ENCODE results near the gene CTBP1. TPM values are rescaled to one million over a fixed set of nuclear protein-coding genes. Genes with fewer than 3 reads are reported as not detected.

CTBP1 gene
- polyA plus RNA-seq, 1 donor (not counting 4 experiments of a cell fraction or from before 2014, with no cell fraction given) = 46.9 TPM

DNA sequence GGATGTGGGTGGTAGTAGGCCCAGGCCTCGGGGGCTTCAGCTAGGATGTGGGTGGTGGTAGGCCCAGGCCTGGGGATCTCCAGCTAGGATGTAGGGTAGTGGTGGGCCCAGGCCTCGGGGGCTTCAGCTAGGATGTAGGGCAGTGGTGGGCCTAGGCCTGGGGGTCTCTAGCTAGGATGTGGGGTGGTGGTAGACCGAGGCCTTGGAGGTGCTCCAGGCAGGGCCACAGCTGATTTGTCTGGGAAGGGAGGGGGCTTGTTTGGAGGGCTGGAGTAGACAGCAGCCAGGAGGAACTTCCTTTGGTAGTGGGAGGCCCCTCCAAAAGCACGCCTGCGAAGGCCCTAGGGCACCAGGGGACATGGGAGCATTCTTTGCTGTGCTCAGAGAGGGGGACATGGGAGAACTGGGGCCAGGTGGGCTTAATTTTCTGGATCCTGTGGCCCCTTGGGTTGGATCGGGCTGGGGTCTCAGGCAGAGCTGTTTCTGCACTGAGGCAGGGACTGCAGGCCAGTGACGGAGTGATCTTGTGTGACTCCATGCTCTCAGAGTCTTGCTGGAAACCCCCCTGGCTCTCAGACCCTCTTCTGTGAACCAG is 73.2 kb downstream of the CTBP1 start:
- dilution Hi-C loops (cut with MboI; ENCODE audit: extremely low pct_ligation_motif_present, low sequenced_read_pairs) = no loop called here
- no peak for TF ChIP-seq EZH2 (IDR thresholded peaks at IDR 0.05; ENCODE audit: low read length)
- TF ChIP-seq, protein P1, sequence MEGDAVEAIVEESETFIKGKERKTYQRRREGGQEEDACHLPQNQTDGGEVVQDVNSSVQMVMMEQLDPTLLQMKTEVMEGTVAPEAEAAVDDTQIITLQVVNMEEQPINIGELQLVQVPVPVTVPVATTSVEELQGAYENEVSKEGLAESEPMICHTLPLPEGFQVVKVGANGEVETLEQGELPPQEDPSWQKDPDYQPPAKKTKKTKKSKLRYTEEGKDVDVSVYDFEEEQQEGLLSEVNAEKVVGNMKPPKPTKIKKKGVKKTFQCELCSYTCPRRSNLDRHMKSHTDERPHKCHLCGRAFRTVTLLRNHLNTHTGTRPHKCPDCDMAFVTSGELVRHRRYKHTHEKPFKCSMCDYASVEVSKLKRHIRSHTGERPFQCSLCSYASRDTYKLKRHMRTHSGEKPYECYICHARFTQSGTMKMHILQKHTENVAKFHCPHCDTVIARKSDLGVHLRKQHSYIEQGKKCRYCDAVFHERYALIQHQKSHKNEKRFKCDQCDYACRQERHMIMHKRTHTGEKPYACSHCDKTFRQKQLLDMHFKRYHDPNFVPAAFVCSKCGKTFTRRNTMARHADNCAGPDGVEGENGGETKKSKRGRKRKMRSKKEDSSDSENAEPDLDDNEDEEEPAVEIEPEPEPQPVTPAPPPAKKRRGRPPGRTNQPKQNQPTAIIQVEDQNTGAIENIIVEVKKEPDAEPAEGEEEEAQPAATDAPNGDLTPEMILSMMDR (optimal IDR thresholded peaks at IDR 0.05 in 1 of 3, IDR thresholded peaks at IDR 0.05 in 1 of 3, conservative IDR thresholded peaks at IDR 0.05 in 1 of 3; ENCODE audit: extremely low read depth in 1 of 3, insufficient read depth in 2 of 3, low read length in 3 of 3) = no peak
- H3K9me1 ChIP-seq (ENCODE audit: control insufficient read depth, extremely low read depth, insufficient read depth, low read length) = no peaks in the 10 kb centered on the region
- H3K79me2 ChIP-seq (ENCODE audit: control insufficient read depth, insufficient read depth, low read length) = no peaks in the 10 kb centered on the region
- H3K9me3 ChIP-seq (ENCODE audit: control insufficient read depth, low read depth, low read length) = no peaks in the 10 kb centered on the region
- H4K20me1 ChIP-seq (ENCODE audit: control insufficient read depth, extremely low read depth, insufficient read depth, low read length) = no peaks in the 10 kb centered on the region
- no peak overlapping the region for H2AFZ ChIP-seq (ENCODE audit: control insufficient read depth, low read length)
- no peak overlapping the region for H3K9ac ChIP-seq (ENCODE audit: control insufficient read depth, extremely low read depth, insufficient read depth, low read length)
- H3K4me1 ChIP-seq (ENCODE audit: control insufficient read depth, extremely low read depth, insufficient read depth, low read length) = peaks cover 19% of the 10 kb centered on the region
- FAIRE-seq (no peak), DNase-seq (ENCODE audit: low read depth, low spot score) (no peak)
- no peak overlapping the region for H3K4me2 ChIP-seq (ENCODE audit: control insufficient read depth, extremely low read depth, insufficient read depth, low read depth, low read length)
- H3K4me3 ChIP-seq (ENCODE audit: control insufficient read depth in 2 of 3, extremely low read depth in 1 of 3, insufficient read depth in 2 of 3, low read depth in 1 of 3, low read length in 3 of 3) = no peak overlapping the region
- no peaks in the 10 kb centered on the region for H3K36me3 ChIP-seq (ENCODE audit: control insufficient read depth in 2 of 2, extremely low read depth in 1 of 2, insufficient read depth in 2 of 2, low read length in 2 of 2)
- no peak overlapping the region for H3K27ac ChIP-seq (ENCODE audit: control insufficient read depth, insufficient read depth, low read length)
- H3K27me3 ChIP-seq (ENCODE audit: control insufficient read depth, extremely low read depth, insufficient read depth, low read length) = peaks cover 42% of the 10 kb centered on the region

DNA sequence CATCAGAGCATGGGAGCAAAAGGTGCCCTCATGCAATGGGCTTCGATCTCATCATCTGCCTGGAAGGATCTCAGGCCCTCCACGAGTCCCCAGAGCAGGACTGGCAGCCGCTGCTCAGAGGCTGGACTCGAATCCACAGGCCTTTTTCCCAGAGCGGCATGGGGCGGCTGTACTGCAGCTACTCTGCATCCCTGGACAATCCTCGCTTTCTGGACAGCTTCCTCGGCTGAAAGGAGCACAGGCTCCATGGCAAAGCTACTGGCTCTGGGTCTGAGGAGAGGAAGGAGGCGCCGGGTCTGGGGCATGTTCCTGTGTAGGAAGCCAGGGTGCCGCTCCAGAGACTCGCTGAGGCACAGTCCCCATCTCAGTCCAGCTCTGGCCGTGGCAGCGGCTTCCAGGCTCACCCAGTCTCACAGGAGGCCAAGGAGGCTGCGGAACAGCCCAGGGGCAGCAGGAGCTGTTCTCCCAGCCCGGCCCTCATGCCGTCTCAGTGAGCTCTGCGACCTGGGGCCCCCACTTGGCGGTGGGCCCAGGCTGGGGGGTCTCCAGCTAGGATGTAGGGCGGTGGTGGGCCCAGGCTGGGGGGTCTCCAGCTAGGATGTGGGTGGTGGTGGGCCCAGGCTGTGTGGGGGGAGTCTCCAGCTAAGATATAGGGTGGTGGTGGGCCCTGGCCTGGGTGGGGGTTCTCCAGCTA is 73.8 kb downstream of the CTBP1 start:
- H4K20me1 ChIP-seq (ENCODE audit: control insufficient read depth, extremely low read depth, insufficient read depth, low read length) = peaks cover under 1% of the 10 kb centered on the region
- peaks cover 19% of the 10 kb centered on the region for H3K4me1 ChIP-seq (ENCODE audit: control insufficient read depth, extremely low read depth, insufficient read depth, low read length)
- no peak overlapping the region for H3K9ac ChIP-seq (ENCODE audit: control insufficient read depth, extremely low read depth, insufficient read depth, low read length)
- FAIRE-seq = no peak
- H3K27me3 ChIP-seq (ENCODE audit: control insufficient read depth, extremely low read depth, insufficient read depth, low read length) = peaks cover 49% of the 10 kb centered on the region
- TF ChIP-seq, protein P1 (optimal IDR thresholded peaks at IDR 0.05 in 1 of 3, IDR thresholded peaks at IDR 0.05 in 1 of 3, conservative IDR thresholded peaks at IDR 0.05 in 1 of 3; ENCODE audit: extremely low read depth in 1 of 3, insufficient read depth in 2 of 3, low read length in 3 of 3) = no peak
- no peak for TF ChIP-seq EZH2 (IDR thresholded peaks at IDR 0.05; ENCODE audit: low read length)
- no peak overlapping the region for H3K4me2 ChIP-seq (ENCODE audit: control insufficient read depth, extremely low read depth, insufficient read depth, low read depth, low read length)
- no peak overlapping the region for H3K4me3 ChIP-seq (ENCODE audit: control insufficient read depth in 2 of 3, extremely low read depth in 1 of 3, insufficient read depth in 2 of 3, low read depth in 1 of 3, low read length in 3 of 3)
- dilution Hi-C loops (cut with MboI; ENCODE audit: extremely low pct_ligation_motif_present, low sequenced_read_pairs) = no loop called here
- H3K79me2 ChIP-seq (ENCODE audit: control insufficient read depth, insufficient read depth, low read length) = no peaks in the 10 kb centered on the region
- H2AFZ ChIP-seq (ENCODE audit: control insufficient read depth, low read length) = no peak overlapping the region
- no peaks in the 10 kb centered on the region for H3K9me3 ChIP-seq (ENCODE audit: control insufficient read depth, low read depth, low read length)
- H3K27ac ChIP-seq (ENCODE audit: control insufficient read depth, insufficient read depth, low read length) = no peak overlapping the region
- H3K36me3 ChIP-seq (ENCODE audit: control insufficient read depth in 2 of 2, extremely low read depth in 1 of 2, insufficient read depth in 2 of 2, low read length in 2 of 2) = no peaks in the 10 kb centered on the region
- no peak for DNase-seq (ENCODE audit: low read depth, low spot score)
- no peaks in the 10 kb centered on the region for H3K9me1 ChIP-seq (ENCODE audit: control insufficient read depth, extremely low read depth, insufficient read depth, low read length)

All from keratinocyte (primary cell).